T-helper 2 cell treated with Interferon-gamma antibody and Interleukin-4, amounts not matched to agents 5 μg/mL and 100 μg/mL, for 36 hours (primary cell): Measurements from ENCODE around the gene WFDC8.

Experiments used
- DNase-seq: peaks from one replicate; pipeline ENCODE4 v3.0.0; 2021; ENCODE audit warnings: low spot score
- H3K27ac Mint-ChIP-seq: one replicate; pipeline ENCODE4 v1.8.0; 2021; ENCODE audit warnings: mild to moderate bottlenecking, mixed read lengths
- H3K27me3 Mint-ChIP-seq: one replicate; pipeline ENCODE4 v1.8.0; 2021; ENCODE audit warnings: low read depth, mixed read lengths
- H3K36me3 Mint-ChIP-seq: one replicate; pipeline ENCODE4 v1.8.0; 2021; ENCODE audit warnings: low read depth, mixed read lengths
- H3K4me1 Mint-ChIP-seq: one replicate; pipeline ENCODE4 v1.8.0; 2021; ENCODE audit warnings: low read depth, mixed read lengths
- H3K4me3 Mint-ChIP-seq: one replicate; pipeline ENCODE4 v1.8.0; 2022; ENCODE audit warnings: mild to moderate bottlenecking, moderate library complexity, mixed read lengths
- H3K9me3 Mint-ChIP-seq: one replicate; pipeline ENCODE4 v1.8.0; 2021; ENCODE audit warnings: mixed read lengths

WFDC8 gene

GRCh38 chr20:45538209-45538799 lies 40.8 kb downstream of the WFDC8 start:
- Mint-ChIP-seq H3K4me1 (no peaks in the 10 kb centered on the region), H3K27me3 (no peaks in the 10 kb centered on the region), H3K4me3 (no peak overlapping the region), H3K36me3 (no peaks in the 10 kb centered on the region), H3K9me3 (no peaks in the 10 kb centered on the region), H3K27ac (no peak overlapping the region)
- no peak for DNase-seq

- H3K4me1 Mint-ChIP-seq = no peaks in the 10 kb centered on the region
- peaks cover 19% of the 10 kb centered on the region for H3K27me3 Mint-ChIP-seq
- no peaks in the 10 kb centered on the region for H3K36me3 Mint-ChIP-seq
- no peak for DNase-seq
- no peak overlapping the region for H3K4me3 Mint-ChIP-seq
- no peaks in the 10 kb centered on the region for H3K9me3 Mint-ChIP-seq
- no peak overlapping the region for H3K27ac Mint-ChIP-seq
Measured at GRCh38 chr20:45527294-45527693, 51.8 kb downstream of the WFDC8 start.

DNA sequence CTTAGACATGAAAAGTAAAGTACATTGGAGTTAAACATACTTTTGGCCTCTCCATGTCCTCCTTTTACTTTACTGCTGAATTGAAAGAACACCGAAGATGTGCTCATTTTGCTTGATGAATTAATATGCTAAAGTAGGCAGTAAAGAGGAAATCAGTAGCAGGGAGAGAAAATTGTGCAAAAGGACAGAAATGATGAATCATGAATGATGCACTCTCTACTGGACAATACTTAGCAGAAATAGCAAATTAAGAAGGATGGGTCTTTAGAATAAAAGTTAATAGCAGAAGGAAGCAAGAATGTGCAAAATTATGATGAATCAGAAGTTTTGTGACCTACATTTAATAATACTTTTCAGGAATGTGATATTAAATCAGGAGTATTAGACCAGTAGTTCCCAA lies 55.3 kb downstream of the WFDC8 start:
- Mint-ChIP-seq H3K4me3 (no peak overlapping the region), H3K27me3 (peaks cover 11% of the 10 kb centered on the region), H3K27ac (no peak overlapping the region), H3K4me1 (no peaks in the 10 kb centered on the region), H3K36me3 (no peaks in the 10 kb centered on the region), H3K9me3 (no peaks in the 10 kb centered on the region)
- no peak for DNase-seq

GRCh38 chr20:45518282-45518681 lies 60.8 kb downstream of the WFDC8 start:
- H3K27me3 Mint-ChIP-seq = peaks cover 13% of the 10 kb centered on the region
- no peak overlapping the region for H3K4me3 Mint-ChIP-seq
- H3K9me3 Mint-ChIP-seq = no peaks in the 10 kb centered on the region
- H3K36me3 Mint-ChIP-seq = no peaks in the 10 kb centered on the region
- no peak overlapping the region for H3K27ac Mint-ChIP-seq
- H3K4me1 Mint-ChIP-seq = no peaks in the 10 kb centered on the region
- no peak for DNase-seq

GRCh38 chr20:45515147-45515913 lies 63.8 kb downstream of the WFDC8 start, which contains the start of gene SPINT3:
Gene SPINT3, minus strand, starts transcription at chr20:45515622. Its CDS starts 14 bp downstream, at chr20:45515608.
- Mint-ChIP-seq H3K9me3 (no peaks in the 10 kb centered on the region), H3K27me3 (peaks cover 19% of the 10 kb centered on the region), H3K4me3 (no peak within 1 kb of the TSS), H3K27ac (no peak within 1 kb of the TSS), H3K4me1 (no peaks in the 10 kb centered on the region), H3K36me3 (no peaks in the 10 kb centered on the region)
- DNase-seq = no peak

DNA sequence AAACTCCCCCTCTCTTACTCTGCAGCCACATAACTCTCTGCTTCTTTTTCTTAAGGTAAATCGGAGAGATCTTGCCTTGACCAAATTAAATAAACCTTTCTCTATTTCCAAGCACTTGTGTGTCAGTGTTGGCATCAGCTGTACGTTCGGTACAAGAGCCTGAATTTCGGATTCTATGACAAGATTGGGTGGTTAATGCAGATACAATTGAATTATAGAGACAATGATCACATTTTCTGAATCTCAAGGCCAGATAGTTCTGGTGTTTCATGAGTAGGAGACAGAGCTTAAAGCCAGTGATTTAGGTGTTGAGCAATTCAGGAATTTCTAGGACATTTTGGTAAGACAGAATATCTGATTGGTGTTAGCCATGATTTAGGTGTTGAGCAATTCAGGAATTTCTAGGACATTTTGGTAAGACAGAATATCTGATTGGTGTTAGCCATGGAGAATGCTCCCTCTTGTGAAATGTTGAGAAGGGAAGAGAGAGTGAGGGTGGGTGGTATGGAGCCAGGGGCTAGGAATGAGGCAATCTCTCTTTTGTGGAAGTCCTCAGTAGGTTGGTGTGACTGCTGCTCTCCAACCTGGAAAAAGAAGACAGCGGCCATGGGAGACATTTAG lies 68.7 kb downstream of the WFDC8 start:
- peaks cover 26% of the 10 kb centered on the region for H3K27me3 Mint-ChIP-seq

DNA sequence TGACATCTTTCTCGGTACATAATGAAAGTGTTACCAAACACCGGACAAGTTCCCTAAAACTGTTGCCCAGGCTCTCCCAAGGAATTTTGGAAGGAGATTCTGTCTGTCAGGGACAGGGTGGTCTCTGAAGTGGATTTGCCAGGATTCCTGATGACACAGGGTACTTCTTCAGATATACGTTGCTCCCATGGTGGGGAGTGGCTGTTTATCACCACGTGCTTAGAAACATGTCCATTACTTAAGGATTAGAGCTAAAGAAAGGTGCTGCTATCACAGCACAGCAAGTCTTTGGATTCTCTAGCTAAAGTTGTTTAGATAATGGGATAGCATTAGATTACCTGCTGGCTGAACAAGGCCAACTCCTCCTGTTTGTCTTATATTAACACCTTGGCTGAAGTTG lies 70.0 kb downstream of the WFDC8 start:
- H3K4me1 Mint-ChIP-seq = peaks cover 8% of the 10 kb centered on the region
- DNase-seq = no peak
- peaks cover 24% of the 10 kb centered on the region for H3K27me3 Mint-ChIP-seq
- H3K27ac Mint-ChIP-seq = no peak overlapping the region
- no peaks in the 10 kb centered on the region for H3K9me3 Mint-ChIP-seq
- no peaks in the 10 kb centered on the region for H3K36me3 Mint-ChIP-seq
- H3K4me3 Mint-ChIP-seq = no peak overlapping the region

More for the DNA sequence above, 68.7 kb downstream of the WFDC8 start:
- DNase-seq = no peak
- H3K27ac Mint-ChIP-seq = no peak overlapping the region
- no peaks in the 10 kb centered on the region for H3K36me3 Mint-ChIP-seq
- no peak overlapping the region for H3K4me3 Mint-ChIP-seq
- H3K9me3 Mint-ChIP-seq = no peaks in the 10 kb centered on the region
- H3K4me1 Mint-ChIP-seq = peaks cover 8% of the 10 kb centered on the region

DNA sequence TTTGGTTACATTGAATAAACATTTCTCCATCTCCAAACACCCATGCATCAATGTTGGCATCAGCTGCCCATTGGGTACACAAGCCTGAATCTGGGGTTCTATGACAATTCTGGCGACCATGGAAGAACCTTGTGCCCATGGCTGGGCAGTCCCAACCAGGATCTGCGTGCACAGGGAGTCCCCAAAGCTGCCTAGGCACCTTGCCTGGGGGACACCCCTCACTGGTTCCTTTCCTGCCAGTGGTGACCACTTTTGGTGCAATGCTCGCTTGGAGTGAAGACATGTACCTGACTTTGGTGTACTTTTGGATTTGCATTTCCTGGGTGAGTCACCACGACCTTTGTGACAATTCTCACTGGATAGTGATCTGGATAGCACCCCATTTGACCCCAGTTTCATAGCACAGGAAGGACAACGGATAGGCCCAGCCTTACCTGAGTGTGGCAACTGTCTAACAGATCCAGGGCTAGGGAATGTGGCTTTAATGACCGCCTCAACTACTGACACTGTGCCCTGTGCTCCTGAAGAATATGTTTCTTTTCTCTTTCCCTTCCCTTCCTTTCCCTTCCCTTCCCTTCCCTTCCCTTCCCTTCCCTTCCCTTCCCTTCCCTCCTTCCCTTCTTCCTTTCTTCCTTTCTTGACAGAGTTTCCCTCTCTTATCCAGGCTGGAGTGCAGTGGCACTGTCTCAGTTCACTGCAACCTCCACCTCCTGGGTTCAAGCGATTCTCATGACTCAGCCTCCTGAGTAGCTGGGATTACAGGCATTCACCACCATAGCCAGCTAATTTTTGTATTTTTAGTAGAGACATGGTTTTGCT lies 70.8 kb downstream of the WFDC8 start:
- peaks cover 8% of the 10 kb centered on the region for H3K4me1 Mint-ChIP-seq
- H3K36me3 Mint-ChIP-seq = no peaks in the 10 kb centered on the region
- H3K4me3 Mint-ChIP-seq = no peak overlapping the region
- no peak for DNase-seq
- H3K9me3 Mint-ChIP-seq = no peaks in the 10 kb centered on the region
- peaks cover 26% of the 10 kb centered on the region for H3K27me3 Mint-ChIP-seq
- no peak overlapping the region for H3K27ac Mint-ChIP-seq

DNA sequence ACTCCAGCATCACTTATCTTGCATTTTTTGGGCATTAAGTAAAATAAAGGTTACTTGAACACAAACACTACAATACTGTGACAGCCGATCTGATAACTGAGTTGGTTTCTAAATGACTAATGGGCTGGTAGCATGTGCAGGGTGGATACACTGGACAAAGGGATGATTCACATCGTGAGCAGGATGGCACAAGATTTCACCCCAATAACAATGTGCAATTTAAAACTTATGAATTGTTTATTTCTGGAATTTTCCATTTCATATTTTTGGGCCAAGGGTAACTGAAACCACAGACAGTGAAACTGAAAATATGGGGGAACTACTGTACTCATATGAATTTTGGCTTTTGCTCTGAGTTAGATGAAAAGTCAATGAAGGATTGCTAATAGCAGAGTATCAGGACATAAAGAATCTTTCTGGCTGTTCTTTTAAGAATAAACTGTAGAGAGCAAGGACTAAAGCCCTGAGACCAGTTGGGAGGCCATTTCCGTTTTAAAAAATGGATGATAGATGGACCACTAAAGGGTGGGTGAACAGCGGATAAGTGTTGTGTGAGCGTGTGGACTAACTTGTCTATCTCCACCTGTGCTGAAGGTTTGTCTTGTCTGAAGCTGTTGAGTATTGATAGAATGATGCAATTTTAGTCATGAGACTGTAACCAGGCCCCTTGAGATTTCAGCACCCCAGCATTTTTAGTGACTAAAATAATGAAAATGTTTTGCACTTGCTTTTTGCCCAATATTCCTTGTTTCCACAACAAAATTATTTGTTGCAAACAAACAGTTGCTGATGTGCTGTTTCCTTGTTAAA lies 71.9 kb downstream of the WFDC8 start:
- Mint-ChIP-seq H3K4me1 (peaks cover 8% of the 10 kb centered on the region), H3K4me3 (no peak overlapping the region), H3K27me3 (peaks cover 25% of the 10 kb centered on the region), H3K9me3 (no peaks in the 10 kb centered on the region), H3K27ac (no peak overlapping the region), H3K36me3 (no peaks in the 10 kb centered on the region)
- peak; percentile 18 for DNase-seq

DNA sequence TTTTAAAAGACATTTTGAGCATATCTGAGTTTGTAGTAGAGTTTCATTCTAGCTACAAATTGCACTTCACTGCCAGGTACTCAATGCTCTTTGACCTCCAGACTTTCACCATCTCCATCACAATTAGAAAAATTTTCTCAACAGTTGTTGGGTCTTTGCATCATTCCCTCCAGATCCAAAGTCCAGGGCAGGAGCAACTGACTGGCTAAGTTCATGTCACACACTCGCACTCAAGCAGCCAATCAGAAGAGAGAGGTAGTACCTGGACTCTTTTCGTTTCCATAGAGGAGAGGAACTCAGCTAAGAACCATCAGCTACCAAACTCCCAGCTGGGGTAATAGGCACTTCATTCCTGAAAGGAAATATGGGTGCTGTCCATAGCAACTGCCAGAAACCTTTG lies 72.7 kb downstream of the WFDC8 start:
- H3K36me3 Mint-ChIP-seq = no peaks in the 10 kb centered on the region
- no peak overlapping the region for H3K4me3 Mint-ChIP-seq
- no peak overlapping the region for H3K27ac Mint-ChIP-seq
- peaks cover 8% of the 10 kb centered on the region for H3K4me1 Mint-ChIP-seq
- H3K9me3 Mint-ChIP-seq = no peaks in the 10 kb centered on the region
- H3K27me3 Mint-ChIP-seq = peaks cover 26% of the 10 kb centered on the region
- DNase-seq = no peak

- DNase-seq = no peak
- H3K27me3 Mint-ChIP-seq = peaks cover 27% of the 10 kb centered on the region
- H3K27ac Mint-ChIP-seq = no peak overlapping the region
- H3K36me3 Mint-ChIP-seq = no peaks in the 10 kb centered on the region
- H3K9me3 Mint-ChIP-seq = no peaks in the 10 kb centered on the region
- peaks cover 8% of the 10 kb centered on the region for H3K4me1 Mint-ChIP-seq
- H3K4me3 Mint-ChIP-seq = no peak overlapping the region
Measured at GRCh38 chr20:45503403-45503802, 75.7 kb downstream of the WFDC8 start.

DNA sequence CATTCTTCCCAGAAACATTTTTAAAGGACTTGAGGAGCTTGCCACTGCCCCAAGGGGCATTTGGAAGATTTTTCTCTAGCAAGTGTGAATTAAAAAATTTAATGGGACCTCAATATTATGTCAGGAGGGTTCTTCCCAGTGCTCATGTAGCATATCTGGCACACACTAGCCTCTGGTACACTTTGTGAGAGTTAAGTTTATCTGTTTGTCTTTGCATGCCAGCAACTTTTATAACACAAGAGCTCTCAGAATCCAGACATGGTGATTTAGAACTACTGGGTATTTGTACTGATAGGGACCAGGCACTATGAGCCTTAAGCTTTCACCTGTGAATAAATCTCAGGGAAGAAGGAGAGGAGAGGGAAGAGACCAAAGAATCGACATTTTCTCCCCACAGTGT lies 76.5 kb downstream of the WFDC8 start:
- peaks cover 27% of the 10 kb centered on the region for H3K27me3 Mint-ChIP-seq
- DNase-seq = no peak
- peaks cover 7% of the 10 kb centered on the region for H3K4me1 Mint-ChIP-seq
- H3K27ac Mint-ChIP-seq = no peak overlapping the region
- no peak overlapping the region for H3K4me3 Mint-ChIP-seq
- no peaks in the 10 kb centered on the region for H3K9me3 Mint-ChIP-seq
- no peaks in the 10 kb centered on the region for H3K36me3 Mint-ChIP-seq
